Liver (tissue), 9 donors: Measurements from ENCODE around the gene IFI35. TPM values are rescaled to one million over a fixed set of nuclear protein-coding genes. Genes with fewer than 3 reads are reported as not detected.

Source experiments
- DNase-seq: peaks from one replicate; pipeline ENCODE4 v3.0.0-alpha.2; 2017; ENCODE audit warnings: low spot score
- H3K27ac ChIP-seq, 2 donors: one replicate each; pipeline ENCODE4 v1.7.0; 2013; ENCODE audit warnings: inconsistent platforms in 2 of 2, low read length in 2 of 2, control low read depth in 1 of 2, low read depth in 1 of 2, mild to moderate bottlenecking in 1 of 2
- H3K27me3 ChIP-seq, 4 donors: one replicate each; pipeline versions ENCODE4 v1.6.1 to v1.7.0; 2013; ENCODE audit warnings: low read length in 3 of 4, inconsistent platforms in 1 of 4, mild to moderate bottlenecking in 1 of 4, moderate library complexity in 1 of 4; ENCODE audit not compliant: control insufficient read depth in 4 of 4, insufficient read depth in 4 of 4
- H3K36me3 ChIP-seq, 4 donors: one replicate each; pipeline versions ENCODE4 v1.6.1 to v1.7.0; 2013; ENCODE audit warnings: low read length in 3 of 4, mild to moderate bottlenecking in 3 of 4, low read depth in 1 of 4, moderate library complexity in 1 of 4; ENCODE audit not compliant: control insufficient read depth in 4 of 4, insufficient read depth in 3 of 4
- H3K4me1 ChIP-seq, 4 donors: one replicate each; pipeline versions ENCODE4 v1.6.1 to v1.7.0; 2013; ENCODE audit warnings: low read length in 3 of 4, mild to moderate bottlenecking in 3 of 4, moderate library complexity in 1 of 4; ENCODE audit not compliant: control insufficient read depth in 4 of 4, insufficient read depth in 4 of 4
- H3K4me3 ChIP-seq, 3 donors: one replicate each; pipeline versions ENCODE4 v1.6.1 to v1.7.0; 2013; ENCODE audit warnings: low read length in 3 of 3, control low read depth in 1 of 3, low read depth in 1 of 3, mild to moderate bottlenecking in 1 of 3
- H3K9ac ChIP-seq, 2 donors: one replicate each; pipeline ENCODE4 v1.7.0; 2013; ENCODE audit warnings: low read length in 2 of 2, mild to moderate bottlenecking in 2 of 2, moderate library complexity in 2 of 2, control low read depth in 1 of 2, low read depth in 1 of 2
- H3K9me3 ChIP-seq, 4 donors: one replicate each; pipeline versions ENCODE4 v1.6.1 to v1.7.0; 2013; ENCODE audit warnings: low read length in 3 of 4; ENCODE audit not compliant: control insufficient read depth in 4 of 4
- CTCF ChIP-seq: fragments of 150-350 bp; IDR thresholded peaks from 2 replicates; pipeline ENCODE4 v1.5.1; 2017; ENCODE audit warnings: improper control_type of control experiment, low read depth, low read length; ENCODE audit not compliant: missing input control
- EGR1 ChIP-seq, 2 donors: IDR thresholded peaks; 2 replicates each; pipeline ENCODE4 v1.6.1; 2016 to 2018; ENCODE audit warnings: antibody characterized with exemption in 2 of 2, low read depth in 2 of 2
- FOXA1 ChIP-seq: IDR thresholded peaks from 2 replicates; pipeline ENCODE4 v1.6.1; 2016; ENCODE audit warnings: antibody characterized with exemption
- FOXA2 ChIP-seq: IDR thresholded peaks from 2 replicates; pipeline ENCODE4 v1.6.1; 2016; ENCODE audit warnings: antibody characterized with exemption
- GABPA ChIP-seq, 2 donors: IDR thresholded peaks in 1 of 2; conservative IDR thresholded peaks in 1 of 2; 2 replicates each; pipeline ENCODE4 v1.6.1; 2016; ENCODE audit warnings: antibody characterized with exemption in 2 of 2, mild to moderate bottlenecking in 1 of 2, moderate library complexity in 1 of 2
- HNF4A ChIP-seq, 2 donors: conservative IDR thresholded peaks; 2 replicates each; pipeline ENCODE4 v1.6.1; 2016; ENCODE audit warnings: antibody characterized with exemption in 2 of 2, mild to moderate bottlenecking in 2 of 2
- MAX ChIP-seq: IDR thresholded peaks from 2 replicates; pipeline ENCODE4 v1.6.1; 2016; ENCODE audit warnings: antibody characterized with exemption
- NR2F2 ChIP-seq: IDR thresholded peaks from 2 replicates; pipeline ENCODE4 v1.6.1; 2016; ENCODE audit warnings: antibody characterized with exemption
- RAD21 ChIP-seq, 2 donors: IDR thresholded peaks; 2 replicates each; pipeline ENCODE4 v1.6.1; 2016; ENCODE audit warnings: antibody characterized with exemption in 2 of 2, mild to moderate bottlenecking in 2 of 2
- RXRA ChIP-seq, 2 donors: IDR thresholded peaks; 2 replicates each; pipeline ENCODE4 v1.6.1; 2017 to 2018; ENCODE audit warnings: antibody characterized with exemption in 2 of 2, mild to moderate bottlenecking in 1 of 2
- SP1 ChIP-seq: IDR thresholded peaks from 2 replicates; pipeline ENCODE4 v1.6.1; 2018; ENCODE audit warnings: antibody characterized with exemption, mild to moderate bottlenecking
- YY1 ChIP-seq: IDR thresholded peaks from 2 replicates; pipeline ENCODE4 v1.6.1; 2016; ENCODE audit warnings: antibody characterized with exemption, mild to moderate bottlenecking
- WGBS: extraction: QIAGEN DNeasy Blood & Tissue Kit; methylation state at CpG from one replicate; pipeline ENCODE4 v1.1.7; 2013; 5-methylcytosine and 5-hydroxymethylcytosine counted together
- polyA plus RNA-seq, 2 donors: library from polyadenylated mRNA; stranded (reverse) in 1 of 2; unstranded in 1 of 2; fragments of 200-250 nt in 1 of 2; fragments of >200 nt in 1 of 2; fragmentation: Nextera tagmentation in 1 of 2; extraction: Ambion mirVana in 1 of 2; gene quantifications; one replicate each; pipeline versions ENCODE4 v1.2.1 to v1.2.3, GENCODE V29; 2013 to 2015
- total RNA-seq, 2 donors: library from RNA; depleted of rRNA; stranded (reverse); fragments of >200 nt; gene quantifications; one replicate each; pipeline ENCODE4 v1.2.3, GENCODE V29; 2014
- TF ChIP-seq, protein P1 (sequence below): IDR thresholded peaks from 2 replicates; pipeline ENCODE4 v1.6.1; 2016; ENCODE audit warnings: antibody characterized with exemption, mild to moderate bottlenecking
- TF ChIP-seq, protein P2 (sequence below): IDR thresholded peaks from 2 replicates; pipeline ENCODE4 v1.6.1; 2016; ENCODE audit warnings: antibody characterized with exemption
- TF ChIP-seq, protein P3 (sequence below): IDR thresholded peaks from 2 replicates; pipeline ENCODE4 v1.6.1; 2016; ENCODE audit warnings: antibody characterized with exemption
- donor health status: healthy.
- donor health status: healthy.
- donor health status: healthy.
- donor health status: healthy.
- donor health status: healthy.

Gene IFI35
- total and polyA plus RNA-seq, 4 donors = 11.9 to 34.6 (median 22.0) TPM

GRCh38 chr17:42964161-42964932 lies 42.2 kb upstream of the IFI35 start, which contains the start of gene AARSD1 (continued):
- TF ChIP-seq CTCF (no peak), FOXA1 (no peak)
- TF ChIP-seq, protein P1, sequence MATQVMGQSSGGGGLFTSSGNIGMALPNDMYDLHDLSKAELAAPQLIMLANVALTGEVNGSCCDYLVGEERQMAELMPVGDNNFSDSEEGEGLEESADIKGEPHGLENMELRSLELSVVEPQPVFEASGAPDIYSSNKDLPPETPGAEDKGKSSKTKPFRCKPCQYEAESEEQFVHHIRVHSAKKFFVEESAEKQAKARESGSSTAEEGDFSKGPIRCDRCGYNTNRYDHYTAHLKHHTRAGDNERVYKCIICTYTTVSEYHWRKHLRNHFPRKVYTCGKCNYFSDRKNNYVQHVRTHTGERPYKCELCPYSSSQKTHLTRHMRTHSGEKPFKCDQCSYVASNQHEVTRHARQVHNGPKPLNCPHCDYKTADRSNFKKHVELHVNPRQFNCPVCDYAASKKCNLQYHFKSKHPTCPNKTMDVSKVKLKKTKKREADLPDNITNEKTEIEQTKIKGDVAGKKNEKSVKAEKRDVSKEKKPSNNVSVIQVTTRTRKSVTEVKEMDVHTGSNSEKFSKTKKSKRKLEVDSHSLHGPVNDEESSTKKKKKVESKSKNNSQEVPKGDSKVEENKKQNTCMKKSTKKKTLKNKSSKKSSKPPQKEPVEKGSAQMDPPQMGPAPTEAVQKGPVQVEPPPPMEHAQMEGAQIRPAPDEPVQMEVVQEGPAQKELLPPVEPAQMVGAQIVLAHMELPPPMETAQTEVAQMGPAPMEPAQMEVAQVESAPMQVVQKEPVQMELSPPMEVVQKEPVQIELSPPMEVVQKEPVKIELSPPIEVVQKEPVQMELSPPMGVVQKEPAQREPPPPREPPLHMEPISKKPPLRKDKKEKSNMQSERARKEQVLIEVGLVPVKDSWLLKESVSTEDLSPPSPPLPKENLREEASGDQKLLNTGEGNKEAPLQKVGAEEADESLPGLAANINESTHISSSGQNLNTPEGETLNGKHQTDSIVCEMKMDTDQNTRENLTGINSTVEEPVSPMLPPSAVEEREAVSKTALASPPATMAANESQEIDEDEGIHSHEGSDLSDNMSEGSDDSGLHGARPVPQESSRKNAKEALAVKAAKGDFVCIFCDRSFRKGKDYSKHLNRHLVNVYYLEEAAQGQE = peak; percentile 63

DNA sequence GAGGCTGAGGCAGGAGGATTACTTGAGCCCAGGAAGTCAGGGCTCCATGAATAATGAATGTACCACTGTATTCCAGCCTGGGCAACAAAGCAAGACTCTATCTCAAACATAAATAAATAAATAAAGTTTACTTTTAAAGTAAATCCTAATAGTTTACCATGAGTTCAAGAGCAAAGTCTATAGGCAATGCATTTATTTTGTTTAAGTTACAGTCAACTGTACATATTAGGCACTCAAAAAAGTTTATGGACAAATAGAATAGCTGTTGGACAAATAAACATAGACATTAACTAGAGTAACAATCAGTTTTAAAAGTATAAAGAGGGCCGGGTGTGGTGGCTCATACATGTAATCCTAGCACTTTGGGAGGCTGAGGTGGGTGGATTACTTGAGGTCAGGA lies 38.7 kb upstream of the IFI35 start:
- H3K4me3 ChIP-seq = no peak overlapping the region

More for the DNA sequence above, 38.7 kb upstream of the IFI35 start:
- TF ChIP-seq, protein P1 = no peak
- TF ChIP-seq RXRA (IDR thresholded peaks at IDR 0.05) = no peak
- no peak for TF ChIP-seq HNF4A (conservative IDR thresholded peaks at IDR 0.05)
- TF ChIP-seq YY1 = no peak
- TF ChIP-seq, protein P2, sequence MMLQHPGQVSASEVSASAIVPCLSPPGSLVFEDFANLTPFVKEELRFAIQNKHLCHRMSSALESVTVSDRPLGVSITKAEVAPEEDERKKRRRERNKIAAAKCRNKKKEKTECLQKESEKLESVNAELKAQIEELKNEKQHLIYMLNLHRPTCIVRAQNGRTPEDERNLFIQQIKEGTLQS = no peak
- TF ChIP-seq NR2F2 = no peak
- no peak for TF ChIP-seq SP1
- TF ChIP-seq, protein P3, sequence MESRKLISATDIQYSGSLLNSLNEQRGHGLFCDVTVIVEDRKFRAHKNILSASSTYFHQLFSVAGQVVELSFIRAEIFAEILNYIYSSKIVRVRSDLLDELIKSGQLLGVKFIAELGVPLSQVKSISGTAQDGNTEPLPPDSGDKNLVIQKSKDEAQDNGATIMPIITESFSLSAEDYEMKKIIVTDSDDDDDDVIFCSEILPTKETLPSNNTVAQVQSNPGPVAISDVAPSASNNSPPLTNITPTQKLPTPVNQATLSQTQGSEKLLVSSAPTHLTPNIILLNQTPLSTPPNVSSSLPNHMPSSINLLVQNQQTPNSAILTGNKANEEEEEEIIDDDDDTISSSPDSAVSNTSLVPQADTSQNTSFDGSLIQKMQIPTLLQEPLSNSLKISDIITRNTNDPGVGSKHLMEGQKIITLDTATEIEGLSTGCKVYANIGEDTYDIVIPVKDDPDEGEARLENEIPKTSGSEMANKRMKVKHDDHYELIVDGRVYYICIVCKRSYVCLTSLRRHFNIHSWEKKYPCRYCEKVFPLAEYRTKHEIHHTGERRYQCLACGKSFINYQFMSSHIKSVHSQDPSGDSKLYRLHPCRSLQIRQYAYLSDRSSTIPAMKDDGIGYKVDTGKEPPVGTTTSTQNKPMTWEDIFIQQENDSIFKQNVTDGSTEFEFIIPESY = no peak
- no peak for TF ChIP-seq CTCF
- no peak for TF ChIP-seq EGR1 (IDR thresholded peaks at IDR 0.05; ENCODE audit: low read depth in 2 of 2)
- no peak for TF ChIP-seq FOXA2
- TF ChIP-seq GABPA (IDR thresholded peaks at IDR 0.05 in 1 of 2, conservative IDR thresholded peaks at IDR 0.05 in 1 of 2) = no peak
- TF ChIP-seq FOXA1 = no peak
- no peak for TF ChIP-seq RAD21 (IDR thresholded peaks at IDR 0.05)
- TF ChIP-seq MAX = no peak
- H3K36me3 ChIP-seq = no peaks in the 10 kb centered on the region
- H3K9ac ChIP-seq = no peak overlapping the region
- peaks cover 1 to 13% (median 7%) of the 10 kb centered on the region in 4 donors for H3K4me1 ChIP-seq
- no peak overlapping the region for H3K27ac ChIP-seq
- WGBS = 84% methylated on average over 1 of the region's 1 CpG
- no peak for DNase-seq
- H3K27me3 ChIP-seq = no peaks in the 10 kb centered on the region
- no peaks in the 10 kb centered on the region for H3K9me3 ChIP-seq
